ENCODE results near the gene PLAC1.

DNA sequence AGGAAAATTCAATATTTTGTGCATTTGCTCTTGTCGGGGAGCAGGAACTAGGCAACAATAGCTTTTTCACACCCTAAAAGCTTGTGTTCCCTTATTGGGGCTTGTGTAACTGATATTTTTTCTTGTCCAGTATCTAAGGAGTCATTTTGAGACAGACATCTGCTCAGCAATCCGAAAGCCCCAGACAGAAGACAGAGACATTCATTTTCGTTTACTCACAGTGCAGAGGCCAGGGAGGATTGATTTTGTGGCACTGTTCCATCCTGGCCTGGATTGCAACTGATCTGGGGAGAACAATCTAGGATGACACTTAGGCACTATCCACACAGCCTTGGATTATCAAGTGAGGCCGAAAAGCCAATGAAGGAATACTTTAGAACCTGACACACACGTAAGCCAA, 27.4 kb upstream of the PLAC1 start:
- TF ChIP-seq, protein P1, sequence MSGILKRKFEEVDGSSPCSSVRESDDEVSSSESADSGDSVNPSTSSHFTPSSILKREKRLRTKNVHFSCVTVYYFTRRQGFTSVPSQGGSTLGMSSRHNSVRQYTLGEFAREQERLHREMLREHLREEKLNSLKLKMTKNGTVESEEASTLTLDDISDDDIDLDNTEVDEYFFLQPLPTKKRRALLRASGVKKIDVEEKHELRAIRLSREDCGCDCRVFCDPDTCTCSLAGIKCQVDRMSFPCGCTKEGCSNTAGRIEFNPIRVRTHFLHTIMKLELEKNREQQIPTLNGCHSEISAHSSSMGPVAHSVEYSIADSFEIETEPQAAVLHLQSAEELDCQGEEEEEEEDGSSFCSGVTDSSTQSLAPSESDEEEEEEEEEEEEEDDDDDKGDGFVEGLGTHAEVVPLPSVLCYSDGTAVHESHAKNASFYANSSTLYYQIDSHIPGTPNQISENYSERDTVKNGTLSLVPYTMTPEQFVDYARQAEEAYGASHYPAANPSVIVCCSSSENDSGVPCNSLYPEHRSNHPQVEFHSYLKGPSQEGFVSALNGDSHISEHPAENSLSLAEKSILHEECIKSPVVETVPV (CRISPR knock-in tag; IDR thresholded peaks at IDR 0.05), result no peak
- no peak for TF ChIP-seq ZNF70 (CRISPR knock-in tag; IDR thresholded peaks at IDR 0.05)
- no peak for TF ChIP-seq ZFP3 (CRISPR knock-in tag; IDR thresholded peaks at IDR 0.05)
